NT2/D1 (cell line): ENCODE data around the gene KLHDC10.

Source experiments
- SUZ12 ChIP-seq: IDR thresholded peaks from 2 replicates; pipeline ENCODE4 v1.6.1; 2011; ENCODE audit not compliant: insufficient read length, insufficient read depth; ENCODE audit errors: extremely low read depth
- YY1 ChIP-seq: IDR thresholded peaks from 2 replicates; pipeline ENCODE4 v1.6.1; 2011; ENCODE audit not compliant: insufficient read length, insufficient read depth
- ZNF274 ChIP-seq: IDR thresholded peaks from 2 replicates; pipeline ENCODE4 v1.6.1; 2011; ENCODE audit warnings: mild to moderate bottlenecking, low read depth, low read length

DNA sequence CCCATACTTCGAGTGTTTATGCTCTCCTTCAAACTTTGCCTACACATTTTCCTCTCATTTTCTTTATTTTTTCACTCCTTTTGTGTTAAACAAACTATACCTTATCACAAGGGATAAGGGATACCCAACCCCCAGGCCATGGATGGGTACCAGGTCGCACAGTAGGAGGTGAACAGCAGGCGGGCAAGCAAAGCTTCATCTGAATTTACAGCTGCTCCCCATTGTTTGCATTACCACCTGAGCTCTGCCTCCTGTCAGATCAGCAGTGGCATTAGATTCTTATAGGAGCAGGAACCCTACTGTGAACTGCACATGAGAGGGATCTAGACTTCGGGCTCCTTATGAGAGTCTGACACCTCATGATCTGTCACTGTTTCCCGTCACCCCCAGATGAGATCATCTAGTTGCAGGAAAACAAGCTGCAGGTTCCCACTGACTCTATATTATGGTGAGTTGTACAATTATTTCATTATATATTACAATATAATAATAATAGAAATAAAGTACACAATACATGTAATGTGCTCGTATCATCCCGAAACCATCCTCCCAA, 47.6 kb upstream of the KLHDC10 start:
- TF ChIP-seq SUZ12 (no peak), ZNF274 (no peak), YY1 (no peak)
